Ishikawa (cell line): ENCODE results near the gene ALOX5AP.

Experiments
- CEBPB ChIP-seq: IDR thresholded peaks from 2 replicates; pipeline ENCODE4 v1.6.1; 2012
- CREB1 ChIP-seq: IDR thresholded peaks from 2 replicates; pipeline ENCODE4 v1.6.1; 2012; ENCODE audit warnings: low read depth
- EGR1 ChIP-seq: IDR thresholded peaks from 2 replicates; pipeline ENCODE4 v1.6.1; 2012
- EP300 ChIP-seq: IDR thresholded peaks from 2 replicates; pipeline ENCODE4 v1.6.1; 2012; ENCODE audit warnings: borderline replicate concordance
- FOXM1 ChIP-seq: IDR thresholded peaks from 2 replicates; pipeline ENCODE4 v1.6.1; 2012; ENCODE audit warnings: low read depth, borderline replicate concordance
- MAX ChIP-seq: IDR thresholded peaks from 2 replicates; pipeline ENCODE4 v1.6.1; 2012
- NFIC ChIP-seq: IDR thresholded peaks from 2 replicates; pipeline ENCODE4 v1.6.1; 2012
- RAD21 ChIP-seq: IDR thresholded peaks from 2 replicates; pipeline ENCODE4 v1.6.1; 2012; ENCODE audit warnings: low read depth
- REST ChIP-seq: IDR thresholded peaks from 2 replicates; pipeline ENCODE4 v1.6.1; 2012; ENCODE audit warnings: low read depth, mild to moderate bottlenecking
- TAF1 ChIP-seq: IDR thresholded peaks from 2 replicates; pipeline ENCODE4 v1.6.1; 2012; ENCODE audit warnings: low read depth, mild to moderate bottlenecking
- TCF12 ChIP-seq: IDR thresholded peaks from 2 replicates; pipeline ENCODE4 v1.6.1; 2012; ENCODE audit warnings: low read depth
- TEAD4 ChIP-seq: IDR thresholded peaks from 2 replicates; pipeline ENCODE4 v1.6.1; 2012
- USF1 ChIP-seq: IDR thresholded peaks from 2 replicates; pipeline ENCODE4 v1.6.1; 2012
- YY1 ChIP-seq: IDR thresholded peaks from 2 replicates; pipeline ENCODE4 v1.6.1; 2012; ENCODE audit warnings: low read depth
- ZBTB7A ChIP-seq: IDR thresholded peaks from 2 replicates; pipeline ENCODE4 v1.6.1; 2012; ENCODE audit warnings: low read depth

The ALOX5AP gene

GRCh38 chr13:30744681-30745077 lies 9.3 kb downstream of the ALOX5AP start:
- TF ChIP-seq RAD21 (no peak), USF1 (no peak), FOXM1 (no peak), REST (no peak), TEAD4 (no peak), MAX (no peak), CREB1 (no peak), ZBTB7A (no peak), EP300 (no peak), EGR1 (no peak), CEBPB (no peak), TAF1 (no peak), YY1 (no peak), NFIC (no peak), TCF12 (no peak)

- TF ChIP-seq USF1 (no peak), NFIC (no peak), ZBTB7A (no peak), EP300 (no peak), FOXM1 (no peak), CEBPB (no peak), TCF12 (no peak), EGR1 (no peak)
These were observed 10.8 kb downstream of the ALOX5AP start for GRCh38 chr13:30745906-30746686.

- no peak for TF ChIP-seq MAX
- TF ChIP-seq RAD21: no peak
- TF ChIP-seq TAF1: no peak
- TF ChIP-seq EP300: no peak
- no peak for TF ChIP-seq CREB1
- TF ChIP-seq FOXM1: no peak
- TF ChIP-seq USF1: no peak
- TF ChIP-seq NFIC: no peak
- TF ChIP-seq TCF12: no peak
- TF ChIP-seq TEAD4: no peak
- TF ChIP-seq YY1: no peak
- no peak for TF ChIP-seq ZBTB7A
- no peak for TF ChIP-seq EGR1
- TF ChIP-seq REST: no peak
- TF ChIP-seq CEBPB: no peak
These were observed 11.4 kb downstream of the ALOX5AP start for GRCh38 chr13:30746791-30747190.

GRCh38 chr13:30748717-30749116 lies 13.4 kb downstream of the ALOX5AP start:
- no peak for TF ChIP-seq USF1
- no peak for TF ChIP-seq EGR1
- no peak for TF ChIP-seq ZBTB7A
- no peak for TF ChIP-seq TAF1
- TF ChIP-seq YY1: no peak
- TF ChIP-seq FOXM1: no peak
- no peak for TF ChIP-seq EP300
- no peak for TF ChIP-seq CREB1
- TF ChIP-seq TCF12: no peak
- no peak for TF ChIP-seq TEAD4
- no peak for TF ChIP-seq REST
- no peak for TF ChIP-seq RAD21
- TF ChIP-seq NFIC: no peak
- no peak for TF ChIP-seq CEBPB
- no peak for TF ChIP-seq MAX
